Left forelimb (tissue), 1 donor: ENCODE results near the gene MMUT.
A peak's percentile ranks its signal among the peaks of the same experiment; 100 is the strongest.
"Not testable (repeated sequence)": the region's sequence is repeated elsewhere in the genome, so short reads cannot be mapped to it uniquely, and the experiment has no call there.

ENCODE experiments used
- DNase-seq: peaks from one replicate; pipeline ENCODE4 v3.0.0-alpha.2; 2018; ENCODE audit warnings: low spot score

MMUT gene

DNA sequence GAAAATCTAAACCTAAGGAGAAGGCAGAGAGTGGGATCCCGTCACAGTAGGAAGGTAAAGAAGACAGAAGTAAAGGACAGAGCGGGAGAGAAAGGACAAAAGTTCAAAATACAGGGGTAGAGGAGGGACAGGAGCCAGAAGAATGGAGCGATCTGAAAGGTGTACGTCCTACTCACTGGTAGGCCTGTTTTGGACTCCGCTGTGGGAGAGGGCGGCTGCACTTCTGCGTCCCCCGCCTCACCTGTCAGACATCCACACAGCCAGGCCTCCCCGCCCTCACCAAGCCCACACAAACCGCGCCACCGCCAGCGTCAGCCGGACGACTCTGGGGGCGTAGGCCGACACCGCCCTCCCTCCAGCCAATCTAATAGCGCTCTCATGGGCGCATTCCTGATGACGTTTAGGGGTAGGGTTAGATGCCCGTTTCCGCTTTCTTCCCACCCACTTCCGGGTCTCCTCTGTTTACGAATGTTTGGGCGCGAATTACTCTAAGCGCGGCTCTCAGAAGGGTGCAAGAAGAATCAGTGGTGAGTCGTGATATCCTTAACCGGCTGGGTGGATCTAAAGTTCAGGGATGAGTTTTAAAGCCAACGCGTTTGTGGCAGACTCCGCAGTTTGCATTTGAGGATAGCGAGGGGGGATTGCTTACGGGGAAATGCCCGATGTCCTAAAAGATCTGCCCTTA is at the start of gene MMUT, which contains the start of gene CENPQ:
Gene MMUT, minus strand, starts transcription at position 327 of the 685 bp plus-strand sequence. CDS start 3,787 bp downstream, outside the sequence.
Gene CENPQ, plus strand, starts transcription at position 444 of the 685 bp plus-strand sequence. CDS start 6,807 bp downstream, outside the sequence.
- DNase-seq, result peak; percentile 94

- no peak for DNase-seq
Observed at GRCh38 chr6:49509342-49509741, 46.3 kb upstream of the MMUT start.

- no peak for DNase-seq
Observed at GRCh38 chr6:49506569-49507111, 43.6 kb upstream of the MMUT start.

- no peak for DNase-seq
Observed at GRCh38 chr6:49504666-49505065, 41.6 kb upstream of the MMUT start.

DNA sequence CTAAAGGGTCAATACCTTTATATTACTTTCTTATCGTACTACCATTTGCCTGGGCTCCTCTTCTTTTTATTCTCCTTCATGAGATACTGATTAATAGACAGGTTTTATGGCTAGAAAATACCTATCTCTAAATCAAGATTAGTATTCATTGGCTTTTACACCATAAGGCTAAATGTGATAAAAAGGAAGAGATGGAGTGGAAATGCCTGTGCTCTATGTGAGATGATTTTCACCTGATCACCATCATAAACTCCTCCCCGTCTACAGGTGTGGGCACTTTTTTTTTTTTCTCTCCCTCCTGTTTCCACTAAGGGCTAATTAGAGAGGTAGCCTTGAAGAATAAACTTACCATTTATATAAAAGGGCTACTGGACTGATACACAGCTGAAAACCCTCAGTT is 36.6 kb upstream of the MMUT start, which contains the start of gene GLYATL3:
Gene GLYATL3, plus strand, starts transcription at position 301 of the 400 bp plus-strand sequence. CDS start 12,068 bp downstream, outside the sequence.
- no peak for DNase-seq

- no peak for DNase-seq
Observed at GRCh38 chr6:49499126-49499525, 36.1 kb upstream of the MMUT start.

GRCh38 chr6:49497304-49497703 is 34.3 kb upstream of the MMUT start:
- DNase-seq, result no peak

DNA sequence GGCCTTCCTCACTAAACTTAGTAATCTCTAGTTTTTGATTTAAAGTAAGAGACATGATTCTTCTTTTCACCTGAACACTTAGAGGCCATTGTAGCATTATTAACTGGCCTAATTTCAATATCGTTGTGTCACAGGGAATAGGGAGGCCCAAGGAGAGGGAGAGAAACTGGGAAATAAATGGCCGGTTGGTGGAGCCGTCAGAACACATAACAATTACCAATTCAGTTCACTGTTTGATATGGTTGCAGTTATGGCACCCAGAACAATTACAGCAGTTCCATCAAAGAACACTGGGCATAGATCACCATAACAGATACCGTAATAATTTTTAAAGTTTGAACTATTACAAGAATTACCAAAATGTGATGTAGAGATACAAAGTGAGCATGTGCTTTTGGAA is 27.6 kb upstream of the MMUT start:
- DNase-seq, result no peak

DNA sequence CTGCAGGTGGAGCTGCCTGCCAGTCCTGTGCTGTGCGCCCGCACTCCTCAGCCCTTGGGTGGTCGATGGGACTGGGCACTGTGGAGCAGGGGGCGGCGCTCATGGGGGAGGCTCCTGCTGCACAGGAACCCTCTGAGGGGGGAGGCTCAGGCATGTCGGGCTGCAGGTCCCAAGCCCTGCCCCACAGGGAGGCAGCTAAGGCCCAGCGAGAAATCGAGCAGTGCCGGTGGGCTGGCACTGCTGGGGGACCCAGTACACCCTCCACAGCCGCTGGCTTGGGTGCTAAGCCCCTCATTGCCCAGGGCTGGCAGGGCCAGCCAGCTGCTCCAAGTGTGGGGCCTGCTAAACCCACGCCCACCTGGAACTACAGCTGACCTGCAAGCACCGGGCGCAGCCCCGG is 20.3 kb upstream of the MMUT start:
- not testable (repeated sequence) for DNase-seq

GRCh38 chr6:49481846-49482245 is 18.8 kb upstream of the MMUT start:
- not testable (repeated sequence) for DNase-seq

- no peak for DNase-seq
Observed at GRCh38 chr6:49479308-49479970, 16.4 kb upstream of the MMUT start.

GRCh38 chr6:49476564-49476963 is 13.5 kb upstream of the MMUT start:
- DNase-seq, result not testable (repeated sequence)

DNA sequence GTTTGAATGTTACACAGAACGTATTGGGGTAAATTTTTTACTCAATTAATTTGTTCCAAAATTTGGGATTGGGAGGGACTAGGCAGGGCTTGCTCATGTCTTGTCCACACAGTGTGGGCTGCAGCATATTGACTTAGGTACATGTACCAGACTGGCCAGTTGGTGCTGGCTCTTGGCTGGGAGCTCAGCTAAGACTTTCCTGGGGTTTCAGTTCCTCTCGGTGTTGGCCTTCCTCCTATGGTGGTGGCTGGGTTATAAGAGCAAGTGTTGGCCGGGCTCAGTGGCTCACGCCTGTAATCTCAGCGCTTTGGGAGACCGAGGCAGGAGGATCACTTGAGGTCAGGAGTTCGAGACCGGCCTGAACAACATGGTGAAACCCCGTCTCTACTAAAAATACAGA is 5.0 kb upstream of the MMUT start:
- no peak for DNase-seq

- no peak for DNase-seq
Observed at GRCh38 chr6:49464691-49465090, 1.6 kb upstream of the MMUT start.

- DNase-seq, result no peak
Observed at GRCh38 chr6:49463612-49463967, 537 bp upstream of the MMUT start.

- no peak for DNase-seq
Observed at GRCh38 chr6:49462599-49462926, 490 bp downstream of the MMUT start.

- DNase-seq, result no peak
Observed at GRCh38 chr6:49462071-49462470, 982 bp downstream of the MMUT start.

DNA sequence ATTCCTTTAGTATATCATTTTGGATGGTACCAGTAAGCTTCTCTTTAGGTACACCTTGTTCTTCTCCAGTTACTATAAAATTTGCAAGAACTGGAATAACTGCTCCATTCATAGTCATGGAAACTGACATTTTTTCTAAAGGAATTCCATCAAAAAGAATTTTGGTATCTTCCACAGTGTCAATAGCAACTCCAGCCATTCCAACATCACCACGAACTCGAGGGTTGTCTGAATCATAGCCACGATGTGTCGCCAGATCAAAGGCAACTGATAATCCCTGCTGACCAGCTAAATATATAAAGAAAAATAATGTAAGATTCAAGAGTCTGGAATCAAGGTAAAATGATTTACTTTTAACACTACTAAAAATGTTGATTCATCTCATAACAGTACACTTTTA is 5.3 kb downstream of the MMUT start:
- DNase-seq, result no peak

DNA sequence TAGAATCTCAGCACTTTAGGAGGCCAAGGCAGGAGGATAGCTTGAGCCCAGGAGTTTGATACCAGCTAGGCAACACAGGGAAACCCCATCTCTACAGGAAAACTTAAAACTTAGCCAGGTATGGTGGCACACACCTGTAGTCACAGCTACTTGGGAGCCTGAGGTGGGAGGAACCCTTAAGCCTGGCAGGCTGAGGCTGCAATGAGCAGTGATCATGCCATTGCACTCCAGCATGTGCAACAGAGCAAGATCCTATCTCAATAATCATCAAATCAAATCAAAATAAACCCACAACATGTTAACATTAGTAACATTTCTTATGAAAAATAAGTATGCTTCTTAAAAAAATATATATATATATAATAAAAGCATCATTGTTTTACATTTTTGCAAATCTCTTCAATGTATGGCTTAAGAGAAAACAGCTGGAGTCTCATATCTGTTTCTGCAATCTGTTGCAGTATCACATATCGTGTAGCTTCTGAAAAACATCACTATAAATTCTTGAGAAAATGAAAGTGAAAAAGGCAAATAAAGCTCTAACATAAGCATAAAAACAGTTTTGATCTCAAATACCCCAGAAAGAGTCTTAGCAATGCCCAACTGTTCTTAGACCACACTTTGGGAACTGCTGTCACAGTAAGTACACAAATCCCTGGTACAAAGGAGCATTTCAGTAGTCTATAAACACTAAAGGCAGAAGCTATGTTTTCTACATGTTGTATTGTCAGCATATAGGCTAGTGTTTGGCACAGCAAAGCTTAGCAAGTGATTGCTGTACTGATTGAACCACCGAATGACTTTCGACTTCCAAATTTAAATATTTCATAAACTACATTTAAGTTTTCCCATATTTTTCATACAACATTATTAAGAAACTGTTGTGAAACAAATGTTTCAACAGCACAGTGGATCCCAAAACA is 8.0 kb downstream of the MMUT start:
- DNase-seq, result no peak

- DNase-seq, result no peak
Observed at GRCh38 chr6:49453221-49453620, 9.8 kb downstream of the MMUT start.

DNA sequence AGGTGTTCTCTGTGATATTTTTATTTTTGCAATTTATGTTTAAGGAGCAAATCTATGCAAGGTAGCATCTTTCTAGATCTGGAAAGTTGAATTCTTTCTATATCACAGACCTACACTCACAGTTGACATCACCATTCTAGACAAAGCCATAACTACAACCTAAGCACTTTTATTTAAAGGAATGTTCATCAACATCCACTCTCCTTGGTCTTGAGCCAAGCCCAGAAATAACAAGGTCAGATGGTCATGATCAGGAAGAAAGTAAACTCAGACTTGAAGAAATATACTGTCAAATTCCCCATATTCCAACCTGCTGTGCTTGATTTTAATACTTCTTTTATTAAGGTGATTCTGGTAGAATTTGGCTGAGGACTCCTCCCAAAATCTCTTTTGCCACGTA is 32.2 kb downstream of the MMUT start:
- no peak for DNase-seq

- no peak for DNase-seq
Observed at GRCh38 chr6:49430187-49430586, 32.9 kb downstream of the MMUT start.
